ENCODE results near the gene ARHGEF28. TPM values are rescaled to one million over a fixed set of nuclear protein-coding genes. Genes with fewer than 3 reads are reported as not detected.

ARHGEF28 gene
- total RNA-seq, 4 donors from 2014 or later, result 9.8 to 18.7 (median 18.6) TPM

DNA sequence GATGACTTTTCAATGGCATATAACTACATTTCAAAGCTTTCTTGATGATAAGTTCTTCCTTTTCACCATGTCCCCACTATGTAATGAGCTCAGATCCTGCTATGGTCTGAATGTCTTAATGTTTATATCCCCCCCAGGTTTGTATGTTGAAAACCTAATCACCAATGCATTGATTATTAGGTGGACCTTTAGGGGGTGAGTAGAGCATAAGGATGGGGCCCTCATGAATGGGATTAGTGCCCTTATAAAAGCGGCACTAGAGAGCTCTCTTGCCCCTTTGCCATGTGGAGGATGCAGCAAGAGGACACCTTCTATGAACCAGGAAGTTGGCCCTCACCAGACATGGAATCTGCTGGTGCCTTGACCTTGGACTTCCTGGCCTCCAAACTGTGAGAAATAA is 316.8 kb downstream of the ARHGEF28 start:
- 80 to 94% methylated on average over 1 of the region's 1 CpG for WGBS, 2 donors (ENCODE audit: low coverage in 1 of 2)
- H3K36me3 ChIP-seq, result no peaks in the 10 kb centered on the region
- TF ChIP-seq EP300 (IDR thresholded peaks at IDR 0.05; ENCODE audit: low read depth) (no peak), POLR2A (IDR thresholded peaks at IDR 0.05) (no peak), POLR2AphosphoS5 (IDR thresholded peaks at IDR 0.05) (no peak)
- TF ChIP-seq, protein P1, sequence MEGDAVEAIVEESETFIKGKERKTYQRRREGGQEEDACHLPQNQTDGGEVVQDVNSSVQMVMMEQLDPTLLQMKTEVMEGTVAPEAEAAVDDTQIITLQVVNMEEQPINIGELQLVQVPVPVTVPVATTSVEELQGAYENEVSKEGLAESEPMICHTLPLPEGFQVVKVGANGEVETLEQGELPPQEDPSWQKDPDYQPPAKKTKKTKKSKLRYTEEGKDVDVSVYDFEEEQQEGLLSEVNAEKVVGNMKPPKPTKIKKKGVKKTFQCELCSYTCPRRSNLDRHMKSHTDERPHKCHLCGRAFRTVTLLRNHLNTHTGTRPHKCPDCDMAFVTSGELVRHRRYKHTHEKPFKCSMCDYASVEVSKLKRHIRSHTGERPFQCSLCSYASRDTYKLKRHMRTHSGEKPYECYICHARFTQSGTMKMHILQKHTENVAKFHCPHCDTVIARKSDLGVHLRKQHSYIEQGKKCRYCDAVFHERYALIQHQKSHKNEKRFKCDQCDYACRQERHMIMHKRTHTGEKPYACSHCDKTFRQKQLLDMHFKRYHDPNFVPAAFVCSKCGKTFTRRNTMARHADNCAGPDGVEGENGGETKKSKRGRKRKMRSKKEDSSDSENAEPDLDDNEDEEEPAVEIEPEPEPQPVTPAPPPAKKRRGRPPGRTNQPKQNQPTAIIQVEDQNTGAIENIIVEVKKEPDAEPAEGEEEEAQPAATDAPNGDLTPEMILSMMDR (IDR thresholded peaks at IDR 0.05), result no peak
- no peak for DNase-seq
- no peaks in the 10 kb centered on the region for H3K27me3 ChIP-seq
- no peak overlapping the region for H3K27ac ChIP-seq
- H3K4me3 ChIP-seq, result no peak overlapping the region
- intact Hi-C loops (cut with DNase I; ENCODE audit: low total_unique reads) (no loop called here), in situ Hi-C loops (cut with MboI; ENCODE audit: low pct_ligation_motif_present in 1 of 4, low pct_unique_long_range_greater_than_20kb in 1 of 4, low sequenced_read_pairs in 3 of 4) (no loop called here)
- no peaks in the 10 kb centered on the region for H3K4me1 ChIP-seq
- peaks cover 0 to 6% of the 10 kb centered on the region in 2 donors for H3K9me3 ChIP-seq

DNA sequence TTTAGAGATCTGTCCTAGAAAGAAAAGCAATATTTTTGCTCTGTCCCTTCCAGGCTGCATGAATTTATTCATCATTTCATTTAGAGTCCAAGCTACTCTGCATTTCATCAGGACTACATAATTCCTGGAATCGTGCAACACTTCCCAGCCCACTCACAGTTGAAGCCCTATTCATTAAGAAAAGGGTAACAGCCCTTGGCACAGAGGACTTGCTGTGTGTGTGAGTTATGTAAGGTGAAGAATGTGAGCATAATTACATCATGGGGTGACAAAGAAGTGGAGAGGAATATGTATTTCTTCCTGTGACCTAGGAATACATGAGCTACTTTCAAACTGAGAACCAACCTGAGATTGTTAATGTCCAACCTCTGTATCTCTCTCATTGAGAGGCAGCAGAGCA is 317.4 kb downstream of the ARHGEF28 start:
- Histone ChIP-seq H3K4me1 (no peaks in the 10 kb centered on the region), H3K4me3 (no peak overlapping the region), H3K9me3 (peaks cover 0 to 6% of the 10 kb centered on the region in 2 donors), H3K27me3 (no peaks in the 10 kb centered on the region), H3K36me3 (no peaks in the 10 kb centered on the region), H3K27ac (no peak overlapping the region)
- TF ChIP-seq, protein P1 (IDR thresholded peaks at IDR 0.05), result no peak
- no peak for TF ChIP-seq POLR2AphosphoS5 (IDR thresholded peaks at IDR 0.05)
- TF ChIP-seq POLR2A (IDR thresholded peaks at IDR 0.05), result no peak
- TF ChIP-seq EP300 (IDR thresholded peaks at IDR 0.05; ENCODE audit: low read depth), result no peak
- no peak for DNase-seq
- 63 to 78% methylated on average over 1 of the region's 1 CpG for WGBS, 2 donors (ENCODE audit: low coverage in 1 of 2)
- intact Hi-C loops (cut with DNase I; ENCODE audit: low total_unique reads) (no loop called here), in situ Hi-C loops (cut with MboI; ENCODE audit: low pct_ligation_motif_present in 1 of 4, low pct_unique_long_range_greater_than_20kb in 1 of 4, low sequenced_read_pairs in 3 of 4) (no loop called here)

DNA sequence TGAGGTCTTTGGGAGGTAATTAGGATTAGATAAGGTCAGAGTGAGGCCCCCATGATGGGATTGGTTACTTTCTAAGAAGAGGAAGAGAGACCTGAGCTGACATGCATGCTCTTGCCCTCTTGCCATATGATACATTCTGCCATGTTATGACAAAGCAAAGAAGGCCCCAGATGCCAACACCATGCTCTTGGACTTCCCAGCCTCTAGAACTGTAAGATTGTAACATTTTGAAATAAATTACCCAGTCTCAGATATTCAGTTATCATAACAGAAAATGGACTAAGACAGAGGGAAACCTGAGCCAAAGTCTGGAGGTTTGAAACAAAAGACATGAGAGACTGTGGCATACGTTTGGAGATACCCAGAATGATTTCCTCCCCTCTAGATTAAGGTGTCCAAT is 318.6 kb downstream of the ARHGEF28 start:
- WGBS, 2 donors (ENCODE audit: low coverage in 1 of 2), result 17 to 89% methylated on average over 1 of the region's 1 CpG
- TF ChIP-seq, protein P1 (IDR thresholded peaks at IDR 0.05), result no peak
- TF ChIP-seq EP300 (IDR thresholded peaks at IDR 0.05; ENCODE audit: low read depth) (no peak), POLR2AphosphoS5 (IDR thresholded peaks at IDR 0.05) (no peak), POLR2A (IDR thresholded peaks at IDR 0.05) (no peak)
- intact Hi-C loops (cut with DNase I; ENCODE audit: low total_unique reads) (no loop called here), in situ Hi-C loops (cut with MboI; ENCODE audit: low pct_ligation_motif_present in 1 of 4, low pct_unique_long_range_greater_than_20kb in 1 of 4, low sequenced_read_pairs in 3 of 4) (no loop called here)
- Histone ChIP-seq H3K4me1 (no peaks in the 10 kb centered on the region), H3K4me3 (no peak overlapping the region), H3K27ac (no peak overlapping the region), H3K27me3 (no peaks in the 10 kb centered on the region), H3K36me3 (no peaks in the 10 kb centered on the region), H3K9me3 (peaks cover 0 to 6% of the 10 kb centered on the region in 2 donors)
- no peak for DNase-seq

DNA sequence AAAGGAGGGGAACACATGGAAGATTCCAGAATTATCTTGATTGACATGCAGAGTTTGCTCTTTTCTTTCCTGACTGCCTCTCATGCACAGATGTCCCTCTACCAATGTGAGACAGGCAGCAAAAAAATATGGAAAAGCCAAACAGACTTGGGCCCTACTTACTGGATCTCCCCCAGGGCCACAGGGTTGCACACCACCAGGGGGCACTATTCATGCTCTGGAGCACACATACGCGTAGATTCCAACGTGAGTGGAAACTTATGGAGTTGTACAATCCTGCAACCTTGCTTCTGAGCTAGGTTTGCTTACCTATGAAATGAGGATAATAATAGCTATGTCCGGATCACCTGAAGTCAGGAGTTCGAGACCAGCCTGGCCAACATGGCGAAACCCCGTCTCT is 319.5 kb downstream of the ARHGEF28 start:
- in situ Hi-C loops (cut with MboI; ENCODE audit: low pct_ligation_motif_present in 1 of 4, low pct_unique_long_range_greater_than_20kb in 1 of 4, low sequenced_read_pairs in 3 of 4), result no loop called here
- H3K27ac ChIP-seq, result no peak overlapping the region

More for the DNA sequence above, 319.5 kb downstream of the ARHGEF28 start:
- peaks cover 0 to 6% of the 10 kb centered on the region in 2 donors for H3K9me3 ChIP-seq
- H3K27me3 ChIP-seq, result no peaks in the 10 kb centered on the region
- intact Hi-C loops (cut with DNase I; ENCODE audit: low total_unique reads), result no loop called here
- H3K4me3 ChIP-seq, result no peak overlapping the region
- no peak for TF ChIP-seq POLR2AphosphoS5 (IDR thresholded peaks at IDR 0.05)
- no peak for TF ChIP-seq POLR2A (IDR thresholded peaks at IDR 0.05)
- no peak for TF ChIP-seq EP300 (IDR thresholded peaks at IDR 0.05; ENCODE audit: low read depth)
- TF ChIP-seq, protein P1 (IDR thresholded peaks at IDR 0.05), result no peak
- 91 to 100% methylated on average over 1 to 7 of the region's 7 CpGs for WGBS, 2 donors (ENCODE audit: low coverage in 1 of 2)
- H3K4me1 ChIP-seq, result no peaks in the 10 kb centered on the region
- no peaks in the 10 kb centered on the region for H3K36me3 ChIP-seq
- no peak for DNase-seq
